Measurements from ENCODE around the gene RABGGTA. TPM values are rescaled to one million over a fixed set of nuclear protein-coding genes. Genes with fewer than 3 reads are reported as not detected.
A peak's percentile ranks its signal among the peaks of the same experiment; 100 is the strongest.

Gene RABGGTA
- total RNA-seq (14.1 and 21.0 TPM in 2 replicates), polyA plus RNA-seq (15.1 and 19.4 TPM in 2 replicates), polyA minus RNA-seq (ENCODE audit: low replicate concordance) (63.7 and 79.6 TPM in 2 replicates)
- polyA plus RNA-seq (2012), result 14.8 and 19.5 TPM in 2 replicates

GRCh38 chr14:24271134-24271833 lies at the start of gene RABGGTA:
Gene RABGGTA, minus strand, starts transcription at chr14:24271597. Its CDS starts 482 bp downstream, at chr14:24271115.
- Histone ChIP-seq H3K4me1 (ENCODE audit: control insufficient read depth, extremely low read depth, insufficient read depth, low read length) (no peaks in the 10 kb centered on the region), H2AFZ (ENCODE audit: low read length) (peak within 1 kb of the TSS; percentile 89), H3K4me2 (ENCODE audit: extremely low read depth, insufficient read depth, low read length) (peak within 1 kb of the TSS; percentile 89), H3K4me3 (replicated peaks in 1 of 4; ENCODE audit: control extremely low read depth in 1 of 4, insufficient read depth in 1 of 4, low read depth in 3 of 4, low read length in 4 of 4) (peak within 1 kb of the TSS; percentile 67 to 99 (median 94)), H3K36me3 (ENCODE audit: control insufficient read depth, insufficient read depth, low read length) (peaks cover 7% of the 10 kb centered on the region), H3K9me3 (ENCODE audit: control insufficient read depth, insufficient read depth, low read depth, low read length) (no peaks in the 10 kb centered on the region), H3K79me2 (ENCODE audit: control insufficient read depth, insufficient read depth, low read length) (no peaks in the 10 kb centered on the region), H3K27me3 (ENCODE audit: control insufficient read depth, insufficient read depth, low read length) (no peaks in the 10 kb centered on the region), H3K9ac (ENCODE audit: insufficient read depth, low read length) (peak within 1 kb of the TSS; percentile 99), H3K27ac (ENCODE audit: insufficient read depth, low read length) (peak within 1 kb of the TSS; percentile 99), H4K20me1 (ENCODE audit: control insufficient read depth, extremely low read depth, insufficient read depth, low read length) (no peaks in the 10 kb centered on the region)
- TF ChIP-seq CTCF (conservative IDR thresholded peaks at IDR 0.05 in 1 of 2, IDR thresholded peaks at IDR 0.05 in 1 of 2; ENCODE audit: low read depth in 1 of 2, low read length in 2 of 2) (peak; percentile 60), EZH2 (IDR thresholded peaks at IDR 0.05; ENCODE audit: low read length, missing control alignments) (no peak)
- peak; percentile 85 to 88 for DNase-seq (ENCODE audit: low read depth in 2 of 2)

- H3K79me2 ChIP-seq (ENCODE audit: control insufficient read depth, insufficient read depth, low read length), result no peaks in the 10 kb centered on the region
- H3K9ac ChIP-seq (ENCODE audit: insufficient read depth, low read length), result no peak overlapping the region
- no peak overlapping the region for H3K27ac ChIP-seq (ENCODE audit: insufficient read depth, low read length)
- H2AFZ ChIP-seq (ENCODE audit: low read length), result no peak overlapping the region
- H3K9me3 ChIP-seq (ENCODE audit: control insufficient read depth, insufficient read depth, low read depth, low read length), result no peaks in the 10 kb centered on the region
- H4K20me1 ChIP-seq (ENCODE audit: control insufficient read depth, extremely low read depth, insufficient read depth, low read length), result no peaks in the 10 kb centered on the region
- no peak for TF ChIP-seq EZH2 (IDR thresholded peaks at IDR 0.05; ENCODE audit: low read length, missing control alignments)
- no peak overlapping the region for H3K4me3 ChIP-seq (replicated peaks in 1 of 4; ENCODE audit: control extremely low read depth in 1 of 4, insufficient read depth in 1 of 4, low read depth in 3 of 4, low read length in 4 of 4)
- peak in 1 of 2 donors; percentile 23 for DNase-seq (ENCODE audit: low read depth in 2 of 2)
- H3K4me1 ChIP-seq (ENCODE audit: control insufficient read depth, extremely low read depth, insufficient read depth, low read length), result peaks cover 7% of the 10 kb centered on the region
- peaks cover 18% of the 10 kb centered on the region for H3K27me3 ChIP-seq (ENCODE audit: control insufficient read depth, insufficient read depth, low read length)
- H3K36me3 ChIP-seq (ENCODE audit: control insufficient read depth, insufficient read depth, low read length), result no peaks in the 10 kb centered on the region
- H3K4me2 ChIP-seq (ENCODE audit: extremely low read depth, insufficient read depth, low read length), result no peak overlapping the region
Observed at GRCh38 chr14:24317141-24317928, 45.9 kb upstream of the RABGGTA start.

- H3K27ac ChIP-seq (ENCODE audit: insufficient read depth, low read length), result no peak overlapping the region
Observed at GRCh38 chr14:24316597-24316950, 45.2 kb upstream of the RABGGTA start.

More at GRCh38 chr14:24316597-24316950, 45.2 kb upstream of the RABGGTA start:
- no peak for DNase-seq (ENCODE audit: low read depth in 2 of 2)
- no peaks in the 10 kb centered on the region for H3K9me3 ChIP-seq (ENCODE audit: control insufficient read depth, insufficient read depth, low read depth, low read length)
- TF ChIP-seq EZH2 (IDR thresholded peaks at IDR 0.05; ENCODE audit: low read length, missing control alignments) (no peak), CTCF (conservative IDR thresholded peaks at IDR 0.05 in 1 of 2, IDR thresholded peaks at IDR 0.05 in 1 of 2; ENCODE audit: low read depth in 1 of 2, low read length in 2 of 2) (no peak)
- H3K36me3 ChIP-seq (ENCODE audit: control insufficient read depth, insufficient read depth, low read length), result no peaks in the 10 kb centered on the region
- no peak overlapping the region for H3K9ac ChIP-seq (ENCODE audit: insufficient read depth, low read length)
- H2AFZ ChIP-seq (ENCODE audit: low read length), result no peak overlapping the region
- no peak overlapping the region for H3K4me2 ChIP-seq (ENCODE audit: extremely low read depth, insufficient read depth, low read length)
- H3K4me1 ChIP-seq (ENCODE audit: control insufficient read depth, extremely low read depth, insufficient read depth, low read length), result peaks cover 7% of the 10 kb centered on the region
- no peaks in the 10 kb centered on the region for H4K20me1 ChIP-seq (ENCODE audit: control insufficient read depth, extremely low read depth, insufficient read depth, low read length)
- H3K79me2 ChIP-seq (ENCODE audit: control insufficient read depth, insufficient read depth, low read length), result no peaks in the 10 kb centered on the region
- H3K27me3 ChIP-seq (ENCODE audit: control insufficient read depth, insufficient read depth, low read length), result peaks cover 14% of the 10 kb centered on the region
- H3K4me3 ChIP-seq (replicated peaks in 1 of 4; ENCODE audit: control extremely low read depth in 1 of 4, insufficient read depth in 1 of 4, low read depth in 3 of 4, low read length in 4 of 4), result no peak overlapping the region
